Hepatocyte (in vitro differentiated cells): ENCODE data around the gene KIR2DL1. TPM values are rescaled to one million over a fixed set of nuclear protein-coding genes. Genes with fewer than 3 reads are reported as not detected.
"Not testable (repeated sequence)": the region's sequence is repeated elsewhere in the genome, so short reads cannot be mapped to it uniquely, and the experiment has no call there.

Experiments used
- DNase-seq: peaks from one replicate; pipeline ENCODE4 v3.0.0-alpha.2; 2016; ENCODE audit warnings: low spot score
- H2AFZ ChIP-seq: fragments of 200-600 bp; sonication (generic); 2 replicates; pipeline ENCODE4 v1.6.0; 2016; ENCODE audit warnings: antibody characterized with exemption, mild to moderate bottlenecking
- H3K27ac ChIP-seq: fragments of 200-600 bp; sonication (generic); 2 replicates; pipeline ENCODE4 v1.5.1; 2016; ENCODE audit warnings: mild to moderate bottlenecking
- H3K27me3 ChIP-seq: fragments of 200-600 bp; sonication (generic); 2 replicates; pipeline ENCODE4 v1.6.1; 2016
- H3K36me3 ChIP-seq: fragments of 200-600 bp; sonication (generic); replicated peaks from 2 replicates; pipeline ENCODE4 v1.5.1; 2016; ENCODE audit warnings: low read depth; ENCODE audit not compliant: insufficient read depth
- H3K4me1 ChIP-seq: fragments of 200-600 bp; sonication (generic); 2 replicates; pipeline ENCODE4 v1.5.1; 2016; ENCODE audit warnings: mild to moderate bottlenecking, moderate library complexity; ENCODE audit not compliant: insufficient read depth
- H3K4me2 ChIP-seq: fragments of 200-600 bp; sonication (generic); 2 replicates; pipeline ENCODE4 v1.6.0; 2016
- H3K4me3 ChIP-seq: fragments of 200-600 bp; sonication (generic); 2 replicates; pipeline ENCODE4 v1.5.1; 2016; ENCODE audit warnings: mild to moderate bottlenecking
- H3K79me2 ChIP-seq: fragments of 200-600 bp; sonication (generic); 2 replicates; pipeline ENCODE4 v1.6.0; 2017; ENCODE audit warnings: mild to moderate bottlenecking
- H3K9me2 ChIP-seq: fragments of 200-600 bp; sonication (generic); replicated peaks from 2 replicates; pipeline ENCODE4 v1.6.0; 2017; ENCODE audit warnings: mild to moderate bottlenecking; ENCODE audit not compliant: insufficient read depth
- H3K9me3 ChIP-seq: fragments of 200-600 bp; sonication (generic); 2 replicates; pipeline ENCODE4 v1.5.1; 2016; ENCODE audit warnings: low read depth, mild to moderate bottlenecking
- H4K20me1 ChIP-seq: fragments of 200-600 bp; sonication (generic); 2 replicates; pipeline ENCODE4 v1.6.0; 2016; ENCODE audit warnings: mild to moderate bottlenecking; ENCODE audit not compliant: insufficient read depth, poor library complexity, severe bottlenecking
- WGBS: methylation state at CpG from one replicate; pipeline ENCODE4 v1.1.6; 2016; ENCODE audit warnings: low lambda C conversion rate; ENCODE audit errors: missing lambda C conversion rate; 5-methylcytosine and 5-hydroxymethylcytosine counted together
- polyA plus RNA-seq: library from polyadenylated mRNA; unstranded; fragments of >200 nt; fragmentation: Nextera tagmentation; extraction: Ambion mirVana; gene quantifications from 2 replicates; pipeline ENCODE4 v1.2.1, GENCODE V29; 2016
- total RNA-seq: library from RNA; depleted of rRNA; stranded (reverse); fragments of >200 nt; gene quantifications from 2 replicates; pipeline ENCODE4 v1.2.3, GENCODE V29; 2014

The KIR2DL1 gene
- total and polyA plus RNA-seq, 2 experiments from 2014 or later: not detected

GRCh38 chr19:54747614-54748322, 21.8 kb upstream of the KIR2DL1 start:
- H3K27me3 ChIP-seq, H4K20me1 ChIP-seq, H3K36me3 ChIP-seq, H3K4me1 ChIP-seq, H3K27ac ChIP-seq, H3K4me3 ChIP-seq, H3K79me2 ChIP-seq, H3K4me2 ChIP-seq, H3K9me3 ChIP-seq, H3K9me2 ChIP-seq, H2AFZ ChIP-seq, DNase-seq: not testable (repeated sequence)
- 72% methylated on average over 9 of the region's 9 CpGs for WGBS

GRCh38 chr19:54750276-54750675, 19.3 kb upstream of the KIR2DL1 start:
- H3K9me2 ChIP-seq, DNase-seq, H3K4me1 ChIP-seq, H3K27ac ChIP-seq, H4K20me1 ChIP-seq, H3K4me3 ChIP-seq, H3K36me3 ChIP-seq, H3K27me3 ChIP-seq, H3K79me2 ChIP-seq, H3K4me2 ChIP-seq, H3K9me3 ChIP-seq, H2AFZ ChIP-seq: not testable (repeated sequence)
- whole genome bisulfite sequencing: 31% methylated on average over 6 of the region's 6 CpGs

- H4K20me1 ChIP-seq, DNase-seq, H2AFZ ChIP-seq, H3K4me2 ChIP-seq, H3K79me2 ChIP-seq, H3K4me3 ChIP-seq, H3K36me3 ChIP-seq, H3K27me3 ChIP-seq, H3K4me1 ChIP-seq, H3K9me2 ChIP-seq, H3K27ac ChIP-seq, H3K9me3 ChIP-seq: not testable (repeated sequence)
- 68% methylated on average over 11 of the region's 12 CpGs for WGBS
Observed at GRCh38 chr19:54756204-54757110, 13.1 kb upstream of the KIR2DL1 start.

GRCh38 chr19:54758577-54758976, 11.0 kb upstream of the KIR2DL1 start:
- not testable (repeated sequence) for H2AFZ ChIP-seq, H4K20me1 ChIP-seq, H3K4me3 ChIP-seq, H3K9me3 ChIP-seq, H3K4me2 ChIP-seq, H3K4me1 ChIP-seq, H3K79me2 ChIP-seq, H3K9me2 ChIP-seq, H3K27me3 ChIP-seq, DNase-seq, H3K36me3 ChIP-seq, H3K27ac ChIP-seq
- 46% methylated on average over 6 of the region's 6 CpGs for WGBS

- H3K27me3 ChIP-seq, H3K79me2 ChIP-seq, H3K27ac ChIP-seq, H3K9me3 ChIP-seq, H2AFZ ChIP-seq, H3K4me1 ChIP-seq, H3K36me3 ChIP-seq, H3K9me2 ChIP-seq, H4K20me1 ChIP-seq, H3K4me2 ChIP-seq, DNase-seq, H3K4me3 ChIP-seq: not testable (repeated sequence)
- WGBS: 58% methylated on average over 8 of the region's 8 CpGs
Observed at GRCh38 chr19:54764219-54764618, 5.4 kb upstream of the KIR2DL1 start.

GRCh38 chr19:54766464-54766863, 3.1 kb upstream of the KIR2DL1 start:
- H3K27me3 ChIP-seq, H3K4me1 ChIP-seq, H2AFZ ChIP-seq, DNase-seq, H4K20me1 ChIP-seq, H3K36me3 ChIP-seq, H3K27ac ChIP-seq, H3K9me3 ChIP-seq, H3K4me3 ChIP-seq, H3K9me2 ChIP-seq, H3K79me2 ChIP-seq, H3K4me2 ChIP-seq: not testable (repeated sequence)
- 50% methylated on average over 4 of the region's 4 CpGs for WGBS

- H3K36me3 ChIP-seq, H3K4me2 ChIP-seq, H3K4me3 ChIP-seq, H3K9me2 ChIP-seq, H2AFZ ChIP-seq, H3K27ac ChIP-seq, H3K27me3 ChIP-seq, DNase-seq, H4K20me1 ChIP-seq, H3K9me3 ChIP-seq, H3K4me1 ChIP-seq, H3K79me2 ChIP-seq: not testable (repeated sequence)
- 75% methylated on average over 4 of the region's 4 CpGs for WGBS
Observed at GRCh38 chr19:54770511-54770910, 918 bp downstream of the KIR2DL1 start.

- H3K9me3 ChIP-seq, H2AFZ ChIP-seq, H3K4me3 ChIP-seq, DNase-seq, H3K79me2 ChIP-seq, H3K4me1 ChIP-seq, H3K4me2 ChIP-seq, H3K27ac ChIP-seq, H4K20me1 ChIP-seq, H3K27me3 ChIP-seq, H3K36me3 ChIP-seq, H3K9me2 ChIP-seq: not testable (repeated sequence)
- 67% methylated on average over 14 of the region's 15 CpGs for WGBS
Observed at GRCh38 chr19:54771018-54771960, 1.7 kb downstream of the KIR2DL1 start.
